Measurements from ENCODE around the gene FAM9C.
"Not testable (repeated sequence)": the region's sequence is repeated elsewhere in the genome, so short reads cannot be mapped to it uniquely, and the experiment has no call there.

The FAM9C gene

GRCh38 chrX:13029887-13030771, 14.3 kb downstream of the FAM9C start:
- DNase-seq, result no peak

GRCh38 chrX:13029637-13029886, 14.9 kb downstream of the FAM9C start:
- no peak for DNase-seq

- no peak for DNase-seq
These were observed 15.4 kb downstream of the FAM9C start for GRCh38 chrX:13028871-13029636.

- DNase-seq, result no peak
These were observed 17.4 kb downstream of the FAM9C start for GRCh38 chrX:13026877-13027652.

- no peak for DNase-seq
These were observed 19.4 kb downstream of the FAM9C start for GRCh38 chrX:13024986-13025385.

- DNase-seq, result no peak
These were observed 20.4 kb downstream of the FAM9C start for GRCh38 chrX:13023979-13024378.

GRCh38 chrX:13023567-13023966, 20.9 kb downstream of the FAM9C start:
- DNase-seq, result no peak

GRCh38 chrX:13022926-13023325, 21.5 kb downstream of the FAM9C start:
- no peak for DNase-seq

- not testable (repeated sequence) for DNase-seq
These were observed 27.7 kb downstream of the FAM9C start for GRCh38 chrX:13016731-13017130.

- DNase-seq, result no peak
These were observed 28.7 kb downstream of the FAM9C start for GRCh38 chrX:13015536-13016236.

- DNase-seq, result no peak
These were observed 30.0 kb downstream of the FAM9C start for GRCh38 chrX:13014111-13015096.

- no peak for DNase-seq
These were observed 30.9 kb downstream of the FAM9C start for GRCh38 chrX:13013363-13014110.

- no peak for DNase-seq
These were observed 33.9 kb downstream of the FAM9C start for GRCh38 chrX:13010546-13010945.

GRCh38 chrX:13009844-13010243, 34.6 kb downstream of the FAM9C start:
- DNase-seq, result no peak

GRCh38 chrX:13009273-13009672, 35.1 kb downstream of the FAM9C start:
- no peak for DNase-seq

GRCh38 chrX:13008851-13009250, 35.6 kb downstream of the FAM9C start:
- DNase-seq, result no peak

- no peak for DNase-seq
These were observed 36.3 kb downstream of the FAM9C start for GRCh38 chrX:13008189-13008533.

- no peak for DNase-seq
These were observed 36.8 kb downstream of the FAM9C start for GRCh38 chrX:13007519-13008188.

GRCh38 chrX:13005661-13006473, 38.6 kb downstream of the FAM9C start:
- DNase-seq, result no peak

Measured in NCI-H1694 (cell line).